HL-60 (cell line): ENCODE results near the gene GLRA3.

Source experiments
- DNase-seq, 2 experiments: peaks; one replicate each; pipeline ENCODE4 v3.0.0-alpha.2; 2010 to 2020; ENCODE audit warnings: low read depth in 1 of 2, low spot score in 1 of 2
- H3K27ac ChIP-seq: fragments of 250-450 bp; sonication (Bioruptor Pico); replicated peaks from 2 replicates; pipeline ENCODE4 v1.5.1; 2020; ENCODE audit warnings: mild to moderate bottlenecking, moderate library complexity
- H3K27me3 ChIP-seq: fragments of 250-450 bp; sonication (Bioruptor Pico); 2 replicates; pipeline ENCODE4 v1.5.1; 2021; ENCODE audit warnings: mild to moderate bottlenecking, moderate library complexity; ENCODE audit not compliant: insufficient read depth, poor library complexity, severe bottlenecking
- H3K4me3 ChIP-seq: replicated peaks from 2 replicates; pipeline ENCODE4 v1.5.1; 2011; ENCODE audit warnings: mild to moderate bottlenecking, control low read depth, low read length; ENCODE audit not compliant: insufficient read depth
- CTCF ChIP-seq: IDR thresholded peaks from one replicate; pipeline ENCODE4 v1.5.1; 2011; ENCODE audit warnings: low read length, control low read depth, inconsistent platforms; ENCODE audit not compliant: insufficient read depth
- GABPA ChIP-seq: IDR thresholded peaks from 2 replicates; pipeline ENCODE4 v1.6.1; 2012; ENCODE audit warnings: low read depth
- POLR2AphosphoS5 ChIP-seq: IDR thresholded peaks from 2 replicates; pipeline ENCODE4 v1.6.1; 2012; ENCODE audit warnings: low read depth
- SPI1 ChIP-seq: IDR thresholded peaks from 2 replicates; pipeline ENCODE4 v1.6.1; 2012; ENCODE audit warnings: low read depth, mild to moderate bottlenecking, borderline replicate concordance
- TF ChIP-seq, protein P1 (sequence below): IDR thresholded peaks from 2 replicates; pipeline ENCODE4 v1.6.1; 2012; ENCODE audit warnings: low read depth; ENCODE audit not compliant: insufficient replicate concordance

Gene GLRA3

GRCh38 chr4:174853629-174854028 is 24.6 kb upstream of the GLRA3 start:
- DNase-seq = no peak
- Histone ChIP-seq H3K4me3 (no peak overlapping the region), H3K27me3 (no peaks in the 10 kb centered on the region), H3K27ac (no peak overlapping the region)
- TF ChIP-seq SPI1 (no peak), CTCF (no peak), POLR2AphosphoS5 (no peak)

DNA sequence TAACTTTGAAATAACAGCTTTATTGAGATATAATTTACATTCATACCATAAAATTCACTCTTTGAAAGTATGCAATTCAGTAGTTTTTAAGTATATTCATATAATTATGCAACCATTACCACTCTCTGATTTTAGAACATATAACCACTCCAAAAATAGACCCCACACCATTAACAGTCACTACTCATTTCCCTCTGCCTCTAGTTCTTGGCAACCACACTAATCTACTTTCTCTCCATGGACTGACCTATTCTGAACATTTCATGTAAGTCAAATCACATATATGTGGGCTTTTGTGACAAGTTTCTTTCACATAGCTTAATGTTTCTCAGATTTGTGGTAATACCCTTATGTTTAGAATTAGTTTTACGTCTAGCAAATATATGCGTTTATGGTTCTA is 19.5 kb upstream of the GLRA3 start:
- no peak for TF ChIP-seq SPI1
- TF ChIP-seq GABPA = no peak
- no peak for TF ChIP-seq POLR2AphosphoS5
- TF ChIP-seq CTCF = no peak
- TF ChIP-seq, protein P1, sequence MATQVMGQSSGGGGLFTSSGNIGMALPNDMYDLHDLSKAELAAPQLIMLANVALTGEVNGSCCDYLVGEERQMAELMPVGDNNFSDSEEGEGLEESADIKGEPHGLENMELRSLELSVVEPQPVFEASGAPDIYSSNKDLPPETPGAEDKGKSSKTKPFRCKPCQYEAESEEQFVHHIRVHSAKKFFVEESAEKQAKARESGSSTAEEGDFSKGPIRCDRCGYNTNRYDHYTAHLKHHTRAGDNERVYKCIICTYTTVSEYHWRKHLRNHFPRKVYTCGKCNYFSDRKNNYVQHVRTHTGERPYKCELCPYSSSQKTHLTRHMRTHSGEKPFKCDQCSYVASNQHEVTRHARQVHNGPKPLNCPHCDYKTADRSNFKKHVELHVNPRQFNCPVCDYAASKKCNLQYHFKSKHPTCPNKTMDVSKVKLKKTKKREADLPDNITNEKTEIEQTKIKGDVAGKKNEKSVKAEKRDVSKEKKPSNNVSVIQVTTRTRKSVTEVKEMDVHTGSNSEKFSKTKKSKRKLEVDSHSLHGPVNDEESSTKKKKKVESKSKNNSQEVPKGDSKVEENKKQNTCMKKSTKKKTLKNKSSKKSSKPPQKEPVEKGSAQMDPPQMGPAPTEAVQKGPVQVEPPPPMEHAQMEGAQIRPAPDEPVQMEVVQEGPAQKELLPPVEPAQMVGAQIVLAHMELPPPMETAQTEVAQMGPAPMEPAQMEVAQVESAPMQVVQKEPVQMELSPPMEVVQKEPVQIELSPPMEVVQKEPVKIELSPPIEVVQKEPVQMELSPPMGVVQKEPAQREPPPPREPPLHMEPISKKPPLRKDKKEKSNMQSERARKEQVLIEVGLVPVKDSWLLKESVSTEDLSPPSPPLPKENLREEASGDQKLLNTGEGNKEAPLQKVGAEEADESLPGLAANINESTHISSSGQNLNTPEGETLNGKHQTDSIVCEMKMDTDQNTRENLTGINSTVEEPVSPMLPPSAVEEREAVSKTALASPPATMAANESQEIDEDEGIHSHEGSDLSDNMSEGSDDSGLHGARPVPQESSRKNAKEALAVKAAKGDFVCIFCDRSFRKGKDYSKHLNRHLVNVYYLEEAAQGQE = no peak
- no peak overlapping the region for H3K27ac ChIP-seq
- DNase-seq = no peak
- H3K27me3 ChIP-seq = no peaks in the 10 kb centered on the region
- no peak overlapping the region for H3K4me3 ChIP-seq

DNA sequence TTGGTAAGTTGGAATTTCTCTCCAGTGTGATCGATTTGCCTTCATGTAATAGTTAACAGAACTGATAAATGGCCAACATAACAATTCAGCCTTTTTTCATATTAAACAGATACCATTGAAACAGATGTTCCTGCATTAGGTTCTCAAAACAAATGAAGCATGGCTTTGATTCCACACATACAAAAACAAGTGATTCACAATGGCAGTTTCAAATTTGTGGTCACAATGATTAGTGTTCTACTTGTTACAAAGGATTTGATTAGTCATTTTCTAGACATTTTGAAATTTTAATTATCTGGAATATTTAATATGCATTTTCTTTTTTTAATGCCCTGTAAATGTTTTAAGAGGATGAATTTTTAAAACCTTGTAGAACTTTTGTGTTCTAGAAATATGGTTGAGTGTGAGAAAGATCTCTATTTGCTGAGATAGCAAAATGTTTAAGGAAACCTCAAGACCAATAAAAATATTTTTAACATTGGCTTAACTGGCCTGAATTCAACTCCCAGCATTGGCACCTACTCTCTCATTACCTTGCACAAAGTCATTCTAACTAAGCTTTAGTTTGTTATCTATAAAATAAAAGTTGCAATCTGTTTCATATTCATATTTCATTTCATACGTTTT is 18.9 kb upstream of the GLRA3 start:
- no peaks in the 10 kb centered on the region for H3K27me3 ChIP-seq
- no peak overlapping the region for H3K27ac ChIP-seq
- no peak for DNase-seq
- no peak for TF ChIP-seq SPI1
- no peak for TF ChIP-seq POLR2AphosphoS5
- TF ChIP-seq, protein P1 = no peak
- TF ChIP-seq CTCF = no peak
- no peak for TF ChIP-seq GABPA
- H3K4me3 ChIP-seq = no peak overlapping the region

GRCh38 chr4:174835536-174835935 is 6.5 kb upstream of the GLRA3 start:
- Histone ChIP-seq H3K4me3 (no peak overlapping the region), H3K27me3 (no peaks in the 10 kb centered on the region), H3K27ac (no peak overlapping the region)
- no peak for DNase-seq
- no peak for TF ChIP-seq CTCF
- no peak for TF ChIP-seq SPI1
- TF ChIP-seq GABPA = no peak
- no peak for TF ChIP-seq POLR2AphosphoS5
- TF ChIP-seq, protein P1 = no peak
